ENCODE results near the gene FOXA2.
"Not testable (repeated sequence)": the region's sequence is repeated elsewhere in the genome, so short reads cannot be mapped to it uniquely, and the experiment has no call there.

The FOXA2 gene

DNA sequence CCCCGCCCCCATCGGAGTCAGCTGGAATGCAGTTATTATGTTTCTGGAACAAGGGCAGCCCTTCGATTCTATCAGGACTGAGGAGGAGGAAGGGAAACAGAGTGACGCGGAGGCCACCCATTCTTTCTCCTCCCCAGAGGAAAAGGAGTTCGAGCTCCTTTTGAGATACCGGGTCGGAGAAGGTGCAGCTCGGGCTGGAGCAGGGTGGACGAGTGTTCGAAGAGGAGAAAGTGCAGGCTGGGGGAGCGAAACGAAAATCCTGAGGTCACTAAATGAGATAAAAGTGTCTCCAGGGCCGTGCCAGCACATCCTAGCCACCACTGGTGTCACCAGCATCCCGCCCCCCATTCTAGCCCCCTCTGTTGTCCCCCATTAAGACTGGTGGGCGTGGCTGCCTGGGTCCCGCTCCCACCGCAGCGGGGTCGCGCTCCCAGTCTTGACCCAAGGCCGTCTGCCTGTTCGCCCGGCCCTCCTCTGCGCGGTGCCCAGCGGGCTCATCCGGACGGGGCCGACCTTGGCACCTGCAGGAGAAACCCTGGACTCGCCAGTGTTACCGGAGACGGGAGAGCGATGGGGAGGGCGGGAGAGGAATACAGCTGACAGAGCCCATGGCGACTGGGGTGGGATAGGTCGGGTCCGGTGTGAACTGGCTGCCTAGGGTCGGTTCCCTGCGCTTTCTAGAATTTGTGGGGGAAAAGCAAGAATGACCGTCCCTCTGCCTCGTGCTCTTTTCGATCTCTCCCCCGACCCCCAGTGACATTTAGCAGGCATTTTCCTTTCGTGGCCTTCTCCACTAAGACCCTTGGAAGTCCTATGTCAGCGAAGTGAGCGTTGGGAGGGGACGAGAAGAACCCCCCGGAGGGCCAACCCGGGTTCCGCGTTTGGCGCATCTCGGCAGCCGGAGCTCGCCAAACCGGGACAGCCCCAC is 16.2 kb downstream of the FOXA2 start:
- DNase-seq (ENCODE audit: low read depth): no peak

DNA sequence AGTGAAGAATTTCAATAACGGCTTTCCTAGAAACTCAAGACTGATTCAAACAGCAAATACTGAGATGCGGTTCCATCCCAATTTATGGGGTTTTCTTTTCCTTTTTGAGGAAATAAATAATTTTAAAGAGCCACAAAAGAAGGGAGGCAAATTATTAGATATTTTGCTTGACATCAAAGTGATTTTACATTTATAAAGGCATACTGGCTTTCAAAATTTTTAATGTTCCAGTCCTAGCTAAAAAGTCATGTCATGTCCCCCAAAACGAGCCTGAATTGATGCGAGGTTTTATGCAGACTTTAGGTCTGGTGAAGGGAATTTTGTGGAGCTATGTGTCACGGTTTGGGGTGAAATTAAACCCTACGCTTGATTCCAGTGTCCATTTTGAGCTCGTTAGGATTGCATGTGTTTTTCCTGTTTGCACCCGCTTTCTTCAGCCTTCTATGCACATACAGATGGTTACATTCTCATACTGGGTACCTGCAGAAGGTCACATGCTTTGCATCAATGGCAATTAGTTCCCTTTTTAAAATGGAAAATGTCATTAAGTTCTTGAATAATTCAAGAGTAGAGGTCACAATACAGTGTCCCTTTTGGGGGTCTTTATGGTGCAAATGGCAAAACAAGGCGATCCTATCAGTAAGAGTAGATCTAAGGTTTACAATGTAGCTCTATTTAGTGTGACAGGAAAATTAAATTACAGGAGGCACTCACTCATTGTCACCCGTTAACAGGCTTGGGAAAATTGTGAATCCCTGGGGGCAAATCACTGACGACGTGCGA is 17.3 kb downstream of the FOXA2 start:
- no peak for DNase-seq (ENCODE audit: low read depth)

DNA sequence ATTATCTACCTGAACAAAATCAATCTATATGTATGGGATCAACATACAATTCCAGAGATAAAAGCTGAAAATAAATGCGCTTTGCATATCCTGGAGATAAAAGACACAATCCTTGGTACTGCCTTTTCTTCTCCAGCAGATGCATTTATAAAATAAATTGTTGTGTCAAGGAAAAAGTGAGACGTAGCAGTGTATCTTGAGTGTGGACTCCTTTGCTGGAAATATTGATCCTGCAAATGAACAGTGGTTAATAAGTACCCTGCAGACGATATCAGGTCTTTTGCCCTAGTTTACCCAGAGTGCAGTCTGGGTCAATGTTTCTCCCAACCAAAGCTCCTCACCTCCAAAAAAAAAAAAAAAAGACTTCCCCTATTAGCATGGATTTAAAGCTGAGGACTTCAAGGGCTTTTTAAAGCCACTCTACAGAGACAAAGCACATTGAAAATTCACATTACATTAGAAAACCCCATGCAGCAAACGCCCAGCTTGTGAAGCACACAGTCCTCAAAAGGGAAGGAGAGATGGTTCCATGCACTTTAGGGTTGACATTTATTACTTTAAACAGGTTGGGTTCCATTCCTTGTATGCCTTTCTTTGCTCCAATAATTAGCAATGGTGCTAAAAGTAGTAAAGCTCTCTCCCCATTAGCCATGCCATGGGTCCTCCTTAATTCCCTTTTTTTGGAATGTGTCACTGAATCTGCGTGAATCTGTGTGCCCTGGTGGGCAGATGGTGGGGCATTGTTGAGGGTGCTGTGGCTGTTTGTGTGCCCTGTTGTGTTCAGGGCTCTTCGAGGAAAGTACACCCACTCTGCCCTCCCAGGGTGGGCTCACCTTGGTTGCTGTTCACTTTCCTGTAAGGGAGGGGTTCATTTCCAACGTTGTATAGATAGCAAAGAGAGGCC is 21.1 kb downstream of the FOXA2 start:
- no peak for DNase-seq (ENCODE audit: low read depth)

DNA sequence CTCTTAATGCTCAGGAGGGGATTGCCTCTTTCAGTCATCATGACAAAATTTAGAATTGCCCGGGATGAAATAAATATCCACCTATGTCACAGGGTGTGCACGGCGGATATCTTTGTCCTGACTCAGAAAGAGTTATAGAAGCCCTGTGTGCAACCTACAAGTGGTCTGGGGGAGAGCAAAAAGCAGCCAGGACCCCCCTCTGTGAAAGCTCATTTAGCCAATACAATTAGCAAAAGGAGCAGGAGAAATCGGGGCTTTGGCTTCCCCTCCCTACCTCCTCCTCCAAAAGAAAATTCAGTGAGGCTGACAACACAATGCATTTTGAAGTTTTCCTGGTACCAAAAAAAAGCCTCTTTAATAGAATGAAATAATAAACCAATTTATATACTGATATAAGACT is 21.8 kb downstream of the FOXA2 start:
- DNase-seq (ENCODE audit: low read depth): no peak

DNA sequence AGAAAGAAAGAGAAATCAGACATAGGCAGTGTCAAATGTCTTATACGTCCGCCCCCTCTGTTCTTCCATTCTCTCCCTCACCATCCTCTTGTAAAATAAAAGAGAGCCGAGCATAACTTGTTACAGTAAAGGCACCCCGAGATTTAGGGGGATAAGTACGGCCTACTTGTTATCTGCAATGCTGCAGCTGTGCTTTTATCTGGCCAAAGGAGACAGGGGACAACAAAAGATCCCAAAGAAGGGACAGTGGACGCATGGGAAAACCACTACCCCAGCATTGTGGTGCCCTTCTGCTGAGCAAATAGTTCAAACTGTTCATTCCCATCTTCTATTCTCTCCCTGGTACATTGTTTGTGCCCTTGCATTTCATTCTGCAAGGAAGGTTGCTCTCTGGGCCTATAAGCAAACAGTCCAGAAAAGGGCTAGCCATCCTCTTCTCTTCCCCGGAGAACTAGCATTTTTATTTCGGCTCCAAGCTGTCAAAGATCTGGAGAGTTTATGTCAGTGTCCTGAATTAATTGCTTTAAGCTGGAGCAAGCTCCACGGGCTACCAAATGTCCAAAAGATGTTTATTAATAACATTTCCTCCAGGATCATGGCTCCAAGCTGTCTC is 22.3 kb downstream of the FOXA2 start:
- DNase-seq (ENCODE audit: low read depth): no peak

DNA sequence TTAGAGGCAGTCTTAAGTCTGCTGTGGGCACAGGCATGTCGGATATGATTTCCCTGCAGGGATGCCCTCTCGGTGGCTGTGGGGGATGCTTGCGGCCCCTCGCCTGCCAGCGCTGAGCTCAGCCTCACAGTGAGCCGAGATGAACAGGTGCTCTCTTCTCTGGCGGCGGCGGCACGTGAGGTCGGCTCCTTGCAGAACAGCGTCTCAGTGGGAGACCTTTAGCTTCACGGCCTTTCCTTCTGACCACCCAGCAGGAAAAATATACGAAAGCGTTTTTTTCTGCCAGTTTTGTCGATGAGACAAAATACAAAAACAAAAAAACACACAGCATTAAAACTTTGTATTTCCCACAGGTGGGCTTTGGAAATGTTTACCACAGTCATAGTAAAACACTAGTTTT is 23.6 kb downstream of the FOXA2 start:
- DNase-seq (ENCODE audit: low read depth): no peak

DNA sequence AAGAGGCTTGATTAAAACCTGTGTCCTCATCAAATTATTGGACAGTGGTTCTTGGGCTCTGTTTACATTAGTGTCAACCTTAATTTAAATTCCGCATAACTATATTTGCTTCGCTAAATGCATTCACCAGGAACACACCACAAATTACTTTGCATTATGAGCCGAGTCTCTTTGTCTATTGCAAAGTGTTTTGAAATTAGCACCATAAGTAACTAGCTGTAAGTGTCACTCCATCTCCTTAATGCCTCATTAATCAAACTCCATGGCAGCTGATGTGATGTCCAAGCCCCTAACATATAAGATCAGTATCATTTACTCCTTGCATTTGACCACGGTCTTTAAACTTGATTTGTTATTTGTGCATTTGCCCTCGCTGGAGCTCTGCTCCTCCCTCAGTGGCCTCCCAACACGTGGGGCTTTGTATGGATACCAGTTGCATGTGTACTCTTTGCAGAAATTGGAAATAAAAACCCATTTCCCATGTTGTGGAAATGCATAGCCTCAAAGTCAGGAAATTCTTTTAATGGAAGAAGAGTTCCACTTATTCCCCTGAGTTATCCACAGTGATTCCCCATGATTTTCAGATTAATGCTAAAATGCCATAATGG is 24.6 kb downstream of the FOXA2 start:
- DNase-seq (ENCODE audit: low read depth): no peak

DNA sequence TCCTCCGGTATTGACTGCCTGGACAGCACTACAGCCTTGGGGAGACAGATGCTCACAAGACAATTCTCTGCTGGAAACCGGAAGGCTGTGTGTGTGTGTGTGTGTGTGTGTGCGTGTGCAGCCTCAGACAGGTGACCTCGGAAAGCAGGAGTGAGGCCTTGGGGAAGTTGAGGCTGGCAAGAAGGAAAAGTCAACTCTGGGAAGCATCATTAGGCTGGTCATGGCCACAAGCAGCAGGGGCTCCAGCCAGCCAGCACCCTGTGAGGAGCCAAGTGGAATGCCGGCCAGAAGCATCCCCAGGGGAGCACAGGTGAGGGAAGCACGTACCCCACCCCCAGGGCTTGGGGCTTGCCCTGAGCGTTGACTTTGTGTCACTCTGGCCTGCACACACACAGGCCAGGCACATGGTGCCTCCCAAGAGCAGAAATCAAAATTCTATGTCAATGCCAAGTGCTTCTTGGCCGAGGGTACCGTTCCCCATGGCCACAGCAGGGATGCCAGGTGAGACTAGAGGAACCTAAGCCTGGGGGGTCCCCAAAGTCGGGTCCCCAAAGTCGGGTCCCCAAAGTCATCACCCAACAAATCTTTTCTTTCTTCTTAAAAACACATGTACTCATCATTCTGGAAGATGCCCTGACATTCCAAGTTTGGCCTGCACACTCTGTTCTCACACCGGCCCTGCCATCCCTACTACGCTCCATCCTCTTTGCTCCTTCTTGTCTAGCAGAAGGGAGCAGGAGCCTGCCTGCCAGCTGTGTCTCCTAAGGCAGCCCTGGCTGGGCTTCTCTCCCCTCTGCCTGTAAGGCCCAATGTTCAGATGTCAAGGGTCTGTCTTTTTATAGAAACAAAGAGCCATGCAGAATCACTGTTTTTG is 26.7 kb downstream of the FOXA2 start:
- no peak for DNase-seq (ENCODE audit: low read depth)

DNA sequence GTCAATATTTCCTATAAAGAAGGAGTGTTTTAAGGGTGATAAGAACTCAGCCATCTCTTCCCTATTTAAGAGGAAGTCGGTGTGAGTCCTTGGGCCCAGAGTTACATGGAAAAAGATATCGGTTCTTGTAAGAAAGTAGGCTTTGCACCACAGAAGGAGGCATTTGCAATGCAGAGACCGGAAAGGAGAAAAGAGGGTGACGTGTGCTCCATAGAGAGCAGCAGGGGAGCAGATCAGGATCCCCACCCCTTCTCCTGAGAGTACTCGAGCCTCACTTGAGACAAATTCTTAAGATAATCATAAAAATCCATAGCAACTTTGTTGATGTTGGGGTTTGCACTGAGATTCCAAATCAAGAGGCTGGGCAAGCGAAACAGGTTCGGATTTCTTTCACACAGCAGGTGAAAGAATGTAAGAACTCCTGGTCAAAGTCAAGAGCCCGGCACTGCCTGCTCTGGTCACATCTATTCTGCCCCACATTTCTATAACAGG is 27.8 kb downstream of the FOXA2 start:
- no peak for DNase-seq (ENCODE audit: low read depth)

DNA sequence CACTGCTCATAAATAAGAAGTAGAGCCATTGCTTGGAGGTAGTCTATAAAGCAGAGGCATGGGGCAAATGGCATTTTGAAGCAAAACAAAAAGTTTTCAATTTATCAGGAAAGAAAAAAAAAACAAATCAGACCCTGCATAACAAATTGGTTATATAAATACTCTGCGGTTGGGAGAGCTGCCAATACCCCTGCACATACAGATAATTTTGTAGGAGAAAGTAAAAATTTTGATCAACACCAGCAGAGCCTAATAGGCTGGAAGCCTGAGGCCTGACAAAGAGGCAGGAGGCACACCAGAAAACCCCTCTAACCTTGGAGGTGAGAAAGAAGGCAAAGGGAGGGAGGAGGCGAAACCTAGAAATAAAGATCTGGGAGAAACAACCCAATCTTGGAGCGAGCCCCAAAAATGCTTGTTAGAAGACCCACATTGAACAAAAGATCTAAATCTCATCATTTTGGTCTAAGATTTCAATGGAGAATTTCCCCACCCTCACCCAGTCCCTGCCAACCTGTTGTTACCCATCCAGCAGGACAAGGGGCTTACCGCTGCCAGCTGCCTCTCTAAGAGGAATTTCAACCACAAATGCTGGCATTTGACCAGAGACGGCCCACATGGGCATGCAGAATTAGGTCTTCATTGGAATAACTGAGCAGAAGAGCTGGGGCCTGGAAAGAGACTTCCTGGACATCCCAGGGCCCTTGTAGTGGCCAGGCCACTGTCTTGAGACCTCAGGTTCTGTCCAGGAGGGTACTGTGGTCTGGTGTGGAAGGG is 28.4 kb downstream of the FOXA2 start:
- DNase-seq (ENCODE audit: low read depth): no peak

DNA sequence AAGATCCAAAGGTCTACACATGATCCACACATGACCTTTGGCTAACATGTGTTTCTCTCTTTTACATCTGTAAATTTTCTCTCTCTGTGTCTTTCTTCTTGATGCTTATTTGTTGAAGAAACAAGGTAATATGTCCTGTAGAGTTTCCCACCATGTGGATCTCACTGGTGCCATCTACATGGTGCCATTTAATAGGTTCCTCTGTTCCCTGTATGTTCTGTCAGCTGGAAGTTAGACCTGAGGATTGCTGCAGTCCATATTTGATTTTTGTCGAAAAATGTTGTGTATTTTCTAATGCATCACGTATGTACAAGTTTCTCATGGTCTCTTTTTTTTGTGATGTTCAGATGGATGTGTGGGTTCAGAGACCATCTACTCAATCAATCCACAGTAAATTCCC is 30.0 kb downstream of the FOXA2 start:
- DNase-seq (ENCODE audit: low read depth): no peak

DNA sequence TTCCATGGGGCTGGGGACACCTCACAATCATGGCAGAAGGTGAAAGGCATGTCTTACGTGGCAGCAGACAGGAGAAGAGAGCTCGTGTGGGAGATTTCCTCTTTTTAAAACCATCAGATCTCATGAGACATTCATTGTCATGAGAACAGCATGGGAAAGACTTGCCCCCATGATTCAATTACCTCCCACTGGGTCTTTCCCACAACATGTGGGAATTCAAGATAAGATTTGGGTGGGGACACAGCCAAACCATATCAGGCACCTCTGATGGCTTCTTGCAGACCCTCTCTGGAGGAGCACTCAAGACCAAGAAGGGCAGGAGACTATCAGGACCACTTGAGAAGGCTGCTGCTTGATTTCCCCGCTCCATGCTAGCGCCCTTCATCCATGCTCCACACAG is 33.9 kb downstream of the FOXA2 start:
- DNase-seq (ENCODE audit: low read depth): not testable (repeated sequence)

DNA sequence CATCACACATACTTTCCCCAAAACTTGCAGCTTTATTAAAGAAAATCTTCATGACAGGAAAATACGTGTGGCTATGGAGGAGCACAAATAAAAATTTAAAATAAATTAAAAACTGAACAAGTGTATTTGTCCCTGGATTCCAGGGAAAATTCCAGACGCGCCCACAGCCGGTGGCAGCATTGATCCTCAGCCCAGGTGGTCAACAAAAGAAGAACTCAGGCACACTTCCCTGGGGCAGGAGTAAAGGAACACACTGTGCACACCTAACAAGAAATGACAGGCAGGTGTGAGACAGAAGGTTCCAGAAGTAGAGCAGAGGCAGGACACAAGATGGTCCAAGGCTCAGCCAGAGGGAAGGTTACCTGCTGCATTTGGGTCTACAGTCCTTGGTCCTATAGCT is 36.3 kb downstream of the FOXA2 start:
- DNase-seq (ENCODE audit: low read depth): no peak

DNA sequence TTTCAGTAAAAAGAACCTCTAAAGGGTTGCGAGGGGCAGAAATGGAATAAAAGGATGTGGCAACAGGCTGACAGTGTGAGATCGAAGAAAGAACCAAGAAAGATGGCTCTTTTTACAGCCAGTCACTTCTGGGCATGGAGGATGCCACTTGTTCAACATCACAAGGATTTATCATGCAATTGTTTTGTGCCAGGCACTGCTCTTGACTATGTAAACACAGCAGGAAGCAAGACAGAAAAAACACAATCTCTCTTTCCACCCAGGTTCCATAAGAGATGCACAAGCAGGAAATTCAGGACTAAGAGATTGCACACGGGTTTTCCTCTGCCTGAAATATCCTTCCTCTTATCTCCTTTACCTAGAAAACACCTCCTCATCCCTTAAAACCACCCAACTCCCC is 38.0 kb downstream of the FOXA2 start:
- no peak for DNase-seq (ENCODE audit: low read depth)

DNA sequence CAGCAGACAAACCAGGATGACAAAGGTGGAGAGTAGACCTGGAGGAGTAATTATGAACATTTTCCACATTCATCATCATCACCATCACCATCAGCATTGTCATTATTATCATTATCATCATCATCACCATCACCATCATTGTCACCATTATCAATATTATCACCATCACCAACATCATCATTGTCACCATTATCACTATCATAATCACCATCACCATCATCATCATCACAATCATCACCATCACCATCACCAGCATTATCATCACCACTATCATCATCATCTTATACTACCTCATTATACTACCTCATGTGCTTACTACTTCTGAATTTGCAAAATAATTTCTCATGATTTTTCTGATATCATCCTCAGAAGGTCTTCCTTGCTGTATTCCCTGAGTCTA is 39.3 kb downstream of the FOXA2 start:
- DNase-seq (ENCODE audit: low read depth): no peak

DNA sequence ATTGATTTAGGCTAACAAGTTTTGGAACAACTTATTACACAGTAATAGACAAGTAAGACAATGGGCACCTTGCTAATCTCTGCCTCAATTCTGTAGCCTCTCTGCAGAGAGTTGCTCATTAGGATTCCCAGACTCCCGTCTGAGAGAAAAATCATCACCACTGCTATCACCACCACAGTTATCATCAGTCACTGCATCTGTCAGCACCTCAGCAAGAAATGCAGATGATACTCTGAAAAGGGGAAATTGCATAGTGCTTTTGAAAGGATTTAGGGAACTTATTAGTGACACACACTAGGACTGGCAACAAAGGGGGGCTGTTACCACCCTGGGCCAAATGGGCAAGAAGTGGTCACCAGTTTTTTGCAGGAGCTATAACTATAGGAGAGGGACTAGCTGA is 39.9 kb downstream of the FOXA2 start:
- no peak for DNase-seq (ENCODE audit: low read depth)

DNA sequence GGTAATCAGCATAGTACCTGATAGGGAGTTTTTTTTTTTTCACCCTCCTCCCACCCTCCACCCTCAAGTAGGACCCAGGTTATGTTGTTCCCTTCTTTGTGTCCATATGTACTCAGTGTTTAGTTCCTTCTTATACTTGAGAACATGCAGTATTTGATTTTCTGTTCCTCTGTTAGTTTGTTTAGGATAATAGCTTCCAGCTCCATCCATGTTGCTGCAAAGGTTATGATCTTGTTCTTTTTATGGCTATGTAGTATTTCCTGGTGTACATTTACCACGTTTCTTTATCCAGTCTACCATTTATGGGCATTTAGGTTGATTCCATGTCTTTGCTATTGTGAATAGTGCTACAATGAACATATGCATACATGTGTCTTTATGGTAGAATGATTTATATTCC is 41.9 kb downstream of the FOXA2 start:
- DNase-seq (ENCODE audit: low read depth): no peak

DNA sequence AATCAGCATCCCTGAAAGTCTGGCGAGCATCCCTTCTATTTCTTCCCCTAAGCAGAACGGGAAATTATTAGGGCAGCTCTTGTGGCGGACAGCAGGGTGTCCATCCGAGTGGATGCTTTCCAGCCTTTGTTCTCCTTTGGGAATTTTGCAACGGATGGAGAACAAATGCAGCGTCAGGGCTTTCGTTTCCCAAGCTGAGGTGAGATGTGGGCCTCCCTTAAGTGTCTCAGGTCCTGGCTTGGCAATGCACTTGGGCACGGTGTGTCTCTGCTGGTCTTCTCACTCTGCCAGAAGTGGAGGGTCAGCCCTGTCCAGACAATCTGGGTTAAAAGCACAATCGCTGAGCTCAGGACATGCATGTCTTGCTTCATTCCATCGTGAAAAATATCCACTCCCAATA is 43.5 kb downstream of the FOXA2 start:
- DNase-seq (ENCODE audit: low read depth): no peak

DNA sequence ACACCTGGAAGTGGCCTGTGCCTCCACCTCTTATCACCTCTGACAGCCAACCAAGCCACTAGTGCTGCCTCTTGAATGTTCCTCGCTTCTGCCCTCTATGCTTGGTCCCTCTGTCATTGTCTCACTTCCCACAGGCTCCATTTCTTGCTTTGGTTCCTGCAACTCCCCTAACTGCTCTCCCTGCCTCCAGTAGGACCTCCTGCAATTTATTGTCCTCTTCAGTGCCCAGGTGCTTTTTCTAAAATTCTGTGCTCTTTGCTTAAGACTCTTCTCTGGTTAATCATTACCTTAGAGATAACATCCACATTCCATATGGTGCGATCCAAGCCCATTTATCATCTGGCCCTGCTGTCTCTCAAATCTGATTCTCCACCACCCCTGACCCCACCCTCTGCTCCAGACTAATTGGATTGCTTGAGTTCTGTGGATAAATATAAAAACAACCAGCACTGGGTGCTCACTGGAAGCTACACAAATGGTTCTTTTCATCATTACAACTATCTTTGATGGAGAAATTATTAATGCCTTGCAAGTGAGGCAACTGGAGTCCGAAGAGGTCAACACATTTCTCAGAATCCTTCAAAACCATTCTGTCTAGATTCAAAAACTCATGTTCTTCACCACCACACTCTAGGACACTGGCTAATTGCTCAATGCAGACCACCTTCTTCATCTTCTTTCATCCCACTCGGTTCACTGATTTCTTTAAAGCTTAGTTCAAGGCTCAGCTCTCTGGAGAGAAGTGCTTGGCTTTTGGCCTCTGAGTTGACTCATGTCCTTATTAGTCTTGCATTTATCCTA is 47.2 kb downstream of the FOXA2 start:
- DNase-seq (ENCODE audit: low read depth): no peak
